CD4-positive, alpha-beta T cell treated with Interleukin-4 for 1 hour (primary cell): ENCODE results near the gene NALF2.

Source experiments
- DNase-seq, 2 donors: peaks; one replicate each; pipeline ENCODE4 v3.0.0-alpha.2; 2020 to 2022

Gene NALF2

DNA sequence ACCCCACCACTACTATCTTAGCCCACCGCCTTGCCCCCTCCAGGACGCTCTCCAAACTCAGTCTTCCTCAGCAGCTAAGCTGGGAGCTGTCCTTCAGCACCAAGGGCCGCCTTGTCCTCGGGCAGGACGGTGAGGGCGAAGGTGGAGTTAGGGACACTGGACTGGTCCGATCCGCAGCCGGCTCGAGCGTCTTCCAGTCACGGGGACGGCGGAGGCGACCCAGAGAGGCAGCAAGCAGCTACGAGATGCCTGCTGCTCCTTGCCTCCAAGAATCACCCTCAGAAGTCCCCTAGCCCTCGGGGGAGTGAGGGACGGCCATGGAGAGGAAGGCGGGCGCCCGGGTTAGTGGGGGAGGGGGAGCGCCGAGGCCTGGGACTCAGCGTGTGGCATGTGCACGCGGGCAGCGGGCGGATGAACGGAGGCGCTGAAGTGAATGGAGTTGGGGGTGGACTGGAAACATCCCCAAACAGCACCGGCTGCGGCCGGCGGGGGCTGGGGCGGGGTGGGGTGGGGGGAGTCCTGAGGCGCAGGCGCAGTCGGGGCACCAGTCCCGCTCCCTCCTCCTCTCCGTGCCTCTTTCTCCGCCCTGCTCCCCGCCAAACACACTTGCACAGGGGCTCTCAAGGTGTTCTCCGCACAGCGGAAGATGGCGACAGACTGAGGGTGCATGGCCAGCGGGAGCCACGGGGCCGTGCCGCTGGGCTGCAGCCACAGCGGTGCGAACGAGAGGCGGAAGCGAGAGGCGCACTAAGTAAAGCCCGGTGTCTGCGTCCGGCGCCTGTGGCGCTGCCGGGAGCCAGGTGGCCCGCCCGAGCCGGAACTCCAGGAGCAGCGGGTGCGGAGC lies at the start of gene NALF2:
NALF2 (plus strand) TSS at position 545 of the 844 bp plus-strand sequence. CDS start 957 bp downstream, outside the sequence.
- peak in 1 of 2 donors; percentile 30 for DNase-seq

DNA sequence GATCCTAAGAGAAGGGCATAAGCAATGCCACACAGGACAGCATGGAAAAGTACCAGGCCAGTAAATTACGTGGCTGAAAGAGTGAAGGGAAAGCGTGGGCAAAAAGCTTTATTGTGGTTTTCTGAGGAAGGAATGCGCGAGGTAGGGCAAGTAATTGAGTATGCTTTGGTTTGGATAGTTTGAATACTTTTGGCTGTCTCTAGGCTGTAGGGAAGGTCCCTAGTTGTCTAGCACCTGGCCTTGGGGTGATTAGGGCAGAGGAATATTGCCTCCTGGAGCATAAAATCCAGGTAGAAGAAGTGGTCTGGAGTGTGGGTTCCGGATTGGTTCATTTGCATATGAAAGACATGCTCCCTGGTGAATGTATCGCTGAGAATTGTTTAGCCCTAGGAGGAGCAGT lies 46.4 kb upstream of the NALF2 start:
- no peak for DNase-seq

DNA sequence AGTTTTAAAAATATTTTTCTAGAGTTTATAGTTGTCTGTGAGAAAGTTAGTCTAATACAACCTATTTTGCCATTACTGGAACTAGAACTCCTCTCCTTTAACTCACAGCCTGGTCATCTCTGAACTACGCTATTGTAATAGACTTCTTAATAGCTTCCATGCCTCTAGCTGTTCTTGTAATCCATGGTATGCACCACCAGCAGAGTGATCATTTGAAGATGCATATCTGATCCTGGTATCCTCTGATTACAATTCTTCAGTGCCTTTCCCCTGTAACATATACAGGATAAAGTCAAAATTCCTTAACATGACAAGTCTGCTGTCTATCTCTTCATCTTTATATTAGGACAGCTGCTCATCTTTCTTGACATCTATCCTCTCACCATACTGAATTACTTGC lies 37.6 kb upstream of the NALF2 start:
- no peak for DNase-seq

- DNase-seq = no peak
Observed at GRCh38 chrX:69469975-69470374, 34.2 kb upstream of the NALF2 start.

DNA sequence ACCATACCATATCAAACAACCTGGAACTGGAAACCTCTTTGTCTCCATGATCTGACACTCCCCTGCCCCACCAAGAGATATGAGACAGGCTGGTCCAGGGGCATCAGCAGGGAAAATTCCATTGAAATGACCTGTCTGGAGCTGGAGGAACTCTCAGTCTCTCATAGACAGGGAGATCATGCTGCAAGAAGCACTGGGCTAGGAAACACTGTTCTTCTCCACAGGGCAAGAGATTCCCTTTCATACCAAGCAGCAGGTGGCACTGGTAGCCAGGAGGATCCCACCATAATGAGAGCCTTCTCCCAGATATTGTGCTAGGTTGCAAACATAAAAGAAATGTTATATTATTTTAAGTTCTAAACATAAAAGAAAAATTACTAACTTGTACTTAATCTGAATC lies 14.5 kb upstream of the NALF2 start:
- DNase-seq = no peak

GRCh38 chrX:69493193-69493592 lies 10.9 kb upstream of the NALF2 start:
- peak in 1 of 2 donors; percentile 29 for DNase-seq

DNA sequence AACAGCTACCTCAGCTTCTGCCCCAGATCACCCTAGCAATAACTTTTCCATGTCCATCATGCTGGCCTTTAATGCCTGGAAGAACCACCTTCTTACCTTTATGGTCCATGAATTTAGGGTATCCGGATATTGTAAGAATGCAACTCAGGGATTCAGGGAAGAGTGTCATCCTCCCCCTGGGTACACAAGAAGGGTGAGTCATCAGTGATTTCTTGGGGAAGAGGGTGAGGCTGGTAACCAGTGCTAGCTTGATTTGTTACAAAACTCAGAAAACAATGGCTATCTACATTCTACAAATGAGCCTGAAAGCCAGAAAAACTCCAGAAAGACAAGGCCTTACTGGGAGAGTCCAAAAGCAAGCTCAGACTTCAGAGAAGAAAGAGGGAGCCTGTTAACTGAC lies 10.4 kb upstream of the NALF2 start:
- no peak for DNase-seq

- no peak for DNase-seq
Observed at GRCh38 chrX:69496183-69496582, 7.9 kb upstream of the NALF2 start.

DNA sequence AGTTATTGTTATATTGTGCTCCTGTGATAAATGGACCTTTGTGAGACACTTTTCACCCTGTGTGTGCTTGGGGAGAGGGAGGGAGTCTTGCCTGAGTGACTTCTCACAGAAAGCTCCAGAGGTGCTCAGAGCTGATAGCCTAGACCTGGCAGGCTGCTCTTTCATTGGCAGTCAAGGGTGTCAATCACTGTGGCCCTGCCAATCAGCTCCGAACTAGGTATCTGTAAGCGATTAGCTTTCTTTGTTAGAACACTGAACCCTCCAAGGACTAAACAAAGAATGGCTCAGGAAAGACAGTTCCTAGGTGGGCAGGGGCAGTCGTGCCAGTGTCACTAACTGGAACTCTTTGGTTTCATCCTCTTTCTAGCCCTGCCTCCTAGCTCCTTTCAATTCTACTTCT lies 2.7 kb upstream of the NALF2 start:
- no peak for DNase-seq

- no peak for DNase-seq
Observed at GRCh38 chrX:69503228-69503781, 821 bp upstream of the NALF2 start.

DNA sequence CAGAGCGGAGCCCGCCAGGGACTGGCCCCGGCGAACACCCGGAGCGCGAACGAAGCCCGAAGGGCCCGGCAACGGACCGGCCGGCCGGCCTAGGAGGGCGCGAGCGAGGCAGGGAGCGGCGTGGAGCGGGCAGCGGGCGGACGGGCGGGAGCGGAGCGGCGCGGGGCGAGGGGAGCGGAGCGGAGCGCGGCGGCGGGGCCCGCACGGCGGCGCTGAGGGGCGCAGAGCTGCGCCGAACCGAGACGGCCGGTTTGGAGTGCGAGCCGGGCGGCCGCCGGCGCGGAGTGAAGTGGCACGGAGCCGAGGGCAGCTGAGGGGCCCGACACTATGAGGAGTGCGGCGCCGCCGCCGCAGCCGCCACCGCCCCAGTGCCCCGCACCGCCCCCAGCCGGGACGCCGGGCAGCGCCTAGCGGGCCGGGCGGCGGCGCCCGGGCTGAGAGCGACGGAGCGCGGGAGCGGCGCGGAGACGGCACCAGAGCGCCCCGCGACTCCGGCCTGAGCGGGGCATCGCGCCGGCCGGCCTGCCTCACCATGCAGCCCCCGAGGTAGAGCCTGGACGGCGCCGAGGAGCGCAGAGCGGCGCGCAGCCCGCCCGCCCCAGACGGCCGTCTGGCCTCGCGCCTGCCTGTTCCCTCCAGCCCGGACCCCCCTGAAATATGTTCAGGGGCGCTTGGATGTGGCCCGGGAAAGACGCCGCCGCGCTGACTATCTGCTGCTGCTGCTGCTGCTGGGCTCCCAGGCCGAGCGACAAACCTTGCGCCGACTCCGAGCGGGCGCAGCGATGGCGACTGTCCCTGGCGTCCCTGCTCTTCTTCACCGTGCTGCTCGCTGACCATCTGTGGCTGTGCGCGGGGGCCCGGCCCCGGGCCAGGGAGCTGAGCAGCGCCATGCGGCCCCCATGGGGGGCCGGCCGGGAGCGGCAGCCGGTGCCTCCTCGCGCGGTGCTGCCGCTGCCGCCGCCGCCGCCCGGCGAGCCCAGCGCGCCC lies 793 bp downstream of the NALF2 start:
- no peak for DNase-seq

DNA sequence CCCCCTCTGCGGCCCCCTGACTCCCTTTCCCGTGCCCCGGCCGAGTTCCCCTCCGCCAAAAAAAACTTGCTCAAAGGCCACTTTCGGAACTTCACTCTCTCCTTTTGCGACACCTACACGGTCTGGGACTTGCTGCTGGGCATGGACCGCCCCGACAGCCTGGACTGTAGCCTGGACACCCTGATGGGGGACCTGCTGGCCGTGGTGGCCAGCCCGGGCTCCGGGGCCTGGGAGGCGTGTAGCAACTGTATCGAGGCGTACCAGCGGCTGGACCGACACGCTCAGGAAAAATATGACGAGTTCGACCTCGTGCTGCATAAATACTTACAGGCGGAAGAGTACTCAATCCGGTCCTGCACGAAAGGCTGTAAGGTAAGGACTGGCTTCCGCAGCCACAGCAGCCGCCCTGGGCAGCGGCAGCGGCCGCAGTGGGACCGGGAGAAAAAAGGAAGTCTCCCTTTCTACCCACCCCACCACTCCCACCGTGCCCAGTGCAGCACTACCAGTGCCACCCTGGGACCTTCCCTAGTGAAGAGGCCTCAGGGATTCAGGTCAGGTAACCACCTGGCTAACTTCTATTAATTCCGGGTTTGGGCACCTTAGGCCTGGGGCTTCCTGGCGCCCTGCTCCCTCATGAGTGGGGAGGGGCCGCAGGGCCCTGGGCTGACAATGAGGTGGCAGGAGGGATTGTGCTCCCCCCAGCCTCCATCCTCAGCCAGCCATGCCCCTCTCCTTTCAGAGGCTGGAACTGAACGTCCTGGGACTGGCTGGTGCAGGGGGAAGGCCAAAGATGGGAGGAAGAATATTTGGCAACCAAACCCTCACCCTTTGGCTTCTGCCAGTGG lies 1.9 kb downstream of the NALF2 start:
- no peak for DNase-seq

DNA sequence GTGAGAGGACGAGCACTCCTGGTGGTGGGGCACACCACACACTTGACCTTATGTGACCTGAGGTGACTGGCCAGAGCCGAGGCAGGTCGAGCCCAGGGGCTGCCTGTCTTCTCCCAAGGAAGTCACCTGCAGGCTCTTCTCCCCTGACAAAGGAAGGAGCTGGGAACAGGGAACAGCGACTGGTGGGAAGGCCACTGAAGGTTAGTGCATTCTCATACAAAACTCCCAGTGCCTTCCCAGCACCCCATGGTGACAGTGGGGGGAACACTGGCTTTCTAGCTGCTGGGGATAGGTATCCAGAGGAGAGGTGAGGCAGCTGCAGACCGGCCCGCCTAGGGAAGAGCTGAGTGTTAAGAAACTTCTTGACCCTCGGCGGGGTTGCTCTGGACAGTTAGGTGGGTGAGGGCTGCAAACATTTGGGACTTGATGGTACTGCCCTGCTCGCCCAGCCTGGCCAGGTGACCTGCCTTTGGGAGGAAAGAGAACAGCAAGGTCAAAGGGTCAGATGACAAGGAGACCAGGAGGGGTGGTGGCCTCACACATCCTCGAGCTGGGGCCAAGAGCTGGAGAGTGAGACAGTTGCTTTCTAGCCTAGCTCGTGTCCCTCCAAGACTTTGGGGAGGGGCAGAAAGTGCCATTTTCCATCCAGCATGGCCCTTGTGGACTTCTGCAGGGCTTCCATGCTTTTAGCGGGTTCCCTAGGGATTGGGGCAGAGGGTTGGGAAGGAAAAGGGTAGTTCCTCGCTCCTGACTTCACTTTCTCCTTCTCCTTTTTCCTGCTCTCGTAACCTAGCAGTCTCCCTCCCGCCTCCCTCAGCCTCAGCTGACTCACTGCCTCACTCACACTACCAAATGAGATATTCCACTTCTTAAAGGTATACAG lies 2.7 kb downstream of the NALF2 start:
- DNase-seq = no peak

DNA sequence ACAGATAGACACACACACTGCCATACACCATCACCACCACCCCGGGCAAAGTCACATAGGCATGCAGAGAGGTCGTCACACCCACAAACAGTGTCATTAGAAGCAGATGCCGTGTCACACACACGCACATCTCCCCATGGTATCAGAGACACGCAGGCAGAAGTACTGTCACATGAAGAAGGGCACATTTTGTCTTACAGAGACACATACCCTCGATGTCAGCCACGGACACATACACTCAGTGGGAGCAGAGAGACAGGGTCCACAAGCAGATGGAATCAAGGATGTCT lies 3.3 kb downstream of the NALF2 start:
- DNase-seq = no peak

- no peak for DNase-seq
Observed at GRCh38 chrX:69508610-69509009, 4.5 kb downstream of the NALF2 start.

- no peak for DNase-seq
Observed at GRCh38 chrX:69510137-69510715, 6.1 kb downstream of the NALF2 start.

GRCh38 chrX:69510914-69511513 lies 6.9 kb downstream of the NALF2 start:
- no peak for DNase-seq

DNA sequence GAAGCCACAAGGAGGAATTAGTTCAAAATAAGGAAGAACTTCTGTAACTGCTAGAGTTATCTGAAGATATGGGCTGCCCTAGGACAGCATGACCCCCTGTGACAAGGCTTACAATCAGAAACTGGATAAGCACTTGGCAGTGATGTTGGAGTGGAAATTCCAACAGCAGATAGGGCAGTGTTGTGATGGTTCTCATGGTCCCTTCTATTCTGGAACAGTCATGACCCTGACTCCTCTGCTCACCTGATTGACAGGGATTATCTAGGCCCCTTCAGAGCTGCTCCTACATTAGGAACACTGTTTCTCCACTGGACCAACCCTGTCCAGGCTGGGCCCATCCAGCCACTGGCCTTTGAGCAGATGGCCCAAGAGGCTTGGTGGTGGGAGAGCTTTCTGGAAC lies 17.9 kb downstream of the NALF2 start:
- DNase-seq = no peak

- no peak for DNase-seq
Observed at GRCh38 chrX:69523314-69523713, 19.2 kb downstream of the NALF2 start.

DNA sequence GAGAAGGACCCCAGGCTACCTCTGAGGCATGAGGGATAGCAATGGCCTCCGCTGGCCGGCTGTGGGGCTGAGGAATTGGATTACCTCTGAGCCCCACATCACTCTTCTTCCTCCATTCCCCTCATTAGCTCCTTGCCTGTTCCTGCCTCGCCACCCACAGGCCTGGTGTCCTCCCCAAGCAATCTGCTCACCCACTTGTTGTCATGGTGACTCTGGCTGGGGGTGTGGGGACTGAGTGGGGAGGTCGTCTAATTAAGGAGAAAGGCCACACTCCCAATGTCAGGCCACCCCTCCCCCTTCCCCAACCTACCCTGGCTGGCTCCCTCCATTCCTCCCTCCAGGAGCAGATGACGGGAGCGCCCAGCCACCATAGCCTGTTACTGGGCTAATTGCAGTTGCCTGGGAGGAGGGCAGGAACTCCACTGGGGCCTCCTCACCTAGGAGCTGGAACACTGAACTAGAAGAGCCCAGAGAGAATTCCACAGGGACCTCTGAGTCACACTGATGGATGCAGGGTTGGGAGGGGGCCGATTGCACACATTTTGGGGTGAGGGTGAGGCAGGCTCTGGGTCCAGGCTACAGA lies 20.7 kb downstream of the NALF2 start:
- no peak for DNase-seq
